NB4 (cell line): ENCODE results near the gene ZNF708.

Experiments
- POLR2A ChIP-seq: IDR thresholded peaks from 2 replicates; pipeline ENCODE4 v1.6.1; 2011; ENCODE audit warnings: mild to moderate bottlenecking; ENCODE audit not compliant: insufficient read length; ENCODE audit errors: extremely low read depth
- TF ChIP-seq, protein P1 (sequence below): IDR thresholded peaks from one replicate; pipeline ENCODE4 v1.5.1; 2012; ENCODE audit warnings: low read depth, low read length

DNA sequence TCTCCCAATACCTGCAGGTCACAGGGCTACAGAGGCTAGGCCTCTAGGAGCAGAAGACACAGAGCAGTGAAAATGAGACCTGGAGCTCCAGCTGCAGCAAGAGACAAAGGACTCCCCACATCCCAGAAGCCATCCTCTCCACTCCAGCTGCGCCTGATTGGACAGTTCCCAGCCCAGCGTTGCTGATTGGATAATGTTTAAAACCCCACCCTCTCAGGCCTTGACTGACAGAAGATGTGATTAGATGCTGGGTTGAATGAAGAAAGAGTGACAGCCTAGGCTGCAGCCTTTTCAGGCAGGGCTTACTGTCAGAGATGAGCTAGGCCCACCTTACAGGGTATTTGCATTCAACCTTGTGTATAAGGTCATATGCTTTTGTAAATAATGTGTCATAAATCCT lies 59.4 kb downstream of the ZNF708 start:
- no peak for TF ChIP-seq POLR2A
- TF ChIP-seq, protein P1, sequence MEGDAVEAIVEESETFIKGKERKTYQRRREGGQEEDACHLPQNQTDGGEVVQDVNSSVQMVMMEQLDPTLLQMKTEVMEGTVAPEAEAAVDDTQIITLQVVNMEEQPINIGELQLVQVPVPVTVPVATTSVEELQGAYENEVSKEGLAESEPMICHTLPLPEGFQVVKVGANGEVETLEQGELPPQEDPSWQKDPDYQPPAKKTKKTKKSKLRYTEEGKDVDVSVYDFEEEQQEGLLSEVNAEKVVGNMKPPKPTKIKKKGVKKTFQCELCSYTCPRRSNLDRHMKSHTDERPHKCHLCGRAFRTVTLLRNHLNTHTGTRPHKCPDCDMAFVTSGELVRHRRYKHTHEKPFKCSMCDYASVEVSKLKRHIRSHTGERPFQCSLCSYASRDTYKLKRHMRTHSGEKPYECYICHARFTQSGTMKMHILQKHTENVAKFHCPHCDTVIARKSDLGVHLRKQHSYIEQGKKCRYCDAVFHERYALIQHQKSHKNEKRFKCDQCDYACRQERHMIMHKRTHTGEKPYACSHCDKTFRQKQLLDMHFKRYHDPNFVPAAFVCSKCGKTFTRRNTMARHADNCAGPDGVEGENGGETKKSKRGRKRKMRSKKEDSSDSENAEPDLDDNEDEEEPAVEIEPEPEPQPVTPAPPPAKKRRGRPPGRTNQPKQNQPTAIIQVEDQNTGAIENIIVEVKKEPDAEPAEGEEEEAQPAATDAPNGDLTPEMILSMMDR: no peak
